HCT116 (cell line): Measurements from ENCODE around the gene TMEM132D. TPM values are rescaled to one million over a fixed set of nuclear protein-coding genes. Genes with fewer than 3 reads are reported as not detected.
"Not testable (repeated sequence)": the region's sequence is repeated elsewhere in the genome, so short reads cannot be mapped to it uniquely, and the experiment has no call there.

Source experiments
- ATAC-seq: fragments of 200-7000 bp; cut with Tn5 transposase; 2 replicates; pipeline ENCODE4 v1.9.1; 2020; ENCODE audit warnings: mild to moderate bottlenecking, moderate library complexity
- BruUV-seq: library from RNA; stranded (reverse); fragments of 400-500 nt; replicated peaks from 2 replicates; lab custom pipeline; 2021; lab: Mats Ljungman, UMichigan
- CTCF ChIA-PET: fragments of 300-600 bp; sonication (Branson Sonifier 250); formaldehyde crosslinking; loops from one replicate; lab custom pipeline; 2021; ENCODE audit warnings: antibody characterized with exemption; lab: Charles Lee
- POLR2A ChIA-PET: fragments of 300-600, 350-600 bp; sonication (Branson Sonifier 250); formaldehyde crosslinking; loops from one replicate; lab custom pipeline; 2021; ENCODE audit warnings: antibody characterized with exemption; lab: Charles Lee
- RAD21 ChIA-PET, 2 experiments: fragments of 300-600 bp; sonication (Branson Sonifier 250); formaldehyde crosslinking; loops; one replicate each; lab custom pipeline; 2023; ENCODE audit warnings: low total read pairs in 2 of 2; ENCODE audit not compliant: uncharacterized antibody in 2 of 2, unreplicated experiment in 2 of 2, low non-redundant PET in 1 of 2; lab: Charles Lee
- DNase-seq: peaks from one replicate; pipeline ENCODE4 v3.0.0-alpha.2; 2010; ENCODE audit warnings: low read depth, low spot score
- H2AFZ ChIP-seq: fragments of 200-600 bp; shearing (Covaris generic), sonication (generic); 2 replicates; pipeline ENCODE4 v1.6.1; 2017; ENCODE audit warnings: low read depth, mixed run types, mixed read lengths, antibody characterized with exemption, low read length; ENCODE audit not compliant: poor library complexity, severe bottlenecking
- H3K27ac ChIP-seq: 2 replicates; pipeline ENCODE4 v1.5.1; 2012; ENCODE audit warnings: low read depth, low read length
- H3K27me3 ChIP-seq: fragments of 200-600 bp; sonication (generic); 2 replicates; pipeline ENCODE4 v1.6.1; 2016; ENCODE audit warnings: mixed run types, low read length, mixed read lengths; ENCODE audit not compliant: insufficient read depth
- H3K36me3 ChIP-seq, 2 experiments: fragments of 200-500 bp in 1 of 2; fragments of 200-600 bp in 1 of 2; sonication (Bioruptor generic) in 1 of 2; sonication (generic) in 1 of 2; 2 replicates each; pipeline versions ENCODE4 v1.5.1 to v1.6.1; 2014 to 2016; ENCODE audit warnings: low read length in 2 of 2, inconsistent platforms in 1 of 2, mixed read lengths in 1 of 2, mixed run types in 1 of 2; ENCODE audit not compliant: insufficient read depth in 2 of 2, control insufficient read depth in 1 of 2
- H3K4me1 ChIP-seq, 2 experiments: fragments of 200-600 bp in 1 of 2; sonication (generic) in 1 of 2; 2 replicates each; pipeline versions ENCODE4 v1.5.1 to v1.6.1; 2012 to 2017; ENCODE audit warnings: low read length in 2 of 2, inconsistent platforms in 1 of 2, mild to moderate bottlenecking in 1 of 2, mixed read lengths in 1 of 2, mixed run types in 1 of 2, moderate library complexity in 1 of 2; ENCODE audit not compliant: insufficient read depth in 2 of 2, control insufficient read depth in 1 of 2
- H3K4me2 ChIP-seq: fragments of 200-600 bp; sonication (generic); 2 replicates; pipeline ENCODE4 v1.6.1; 2017; ENCODE audit warnings: mixed run types, low read length, mixed read lengths
- H3K4me3 ChIP-seq, 2 experiments: fragments of 200-600 bp in 1 of 2; sonication (generic) in 1 of 2; replicated peaks in 1 of 2; 2 replicates each; pipeline ENCODE4 v1.5.1; 2011 to 2016; ENCODE audit warnings: low read length in 2 of 2, control low read depth in 1 of 2, low read depth in 1 of 2, mild to moderate bottlenecking in 1 of 2, mixed read lengths in 1 of 2, mixed run types in 1 of 2
- H3K79me2 ChIP-seq: fragments of 200-600 bp; sonication (generic); 2 replicates; pipeline ENCODE4 v1.6.1; 2017; ENCODE audit warnings: mild to moderate bottlenecking, mixed run types, low read length, moderate library complexity, mixed read lengths; ENCODE audit not compliant: insufficient read depth
- H3K9ac ChIP-seq: fragments of 200-600 bp; sonication (generic); 2 replicates; pipeline ENCODE4 v1.6.1; 2016; ENCODE audit warnings: low read length, mixed read lengths
- H3K9me2 ChIP-seq: fragments of 200-600 bp; sonication (generic), shearing (Covaris generic); 2 replicates; pipeline ENCODE4 v1.6.1; 2017; ENCODE audit warnings: mixed run types, mild to moderate bottlenecking, moderate library complexity; ENCODE audit not compliant: insufficient read depth
- H3K9me3 ChIP-seq, 2 experiments: fragments of 200-500 bp in 1 of 2; fragments of 200-600 bp in 1 of 2; sonication (Bioruptor generic) in 1 of 2; sonication (generic) in 1 of 2; 2 replicates each; pipeline ENCODE4 v1.6.1; 2014 to 2017; ENCODE audit warnings: low read length in 2 of 2, mixed read lengths in 2 of 2, inconsistent platforms in 1 of 2, low read depth in 1 of 2, mild to moderate bottlenecking in 1 of 2, mixed run types in 1 of 2, moderate library complexity in 1 of 2; ENCODE audit not compliant: control insufficient read depth in 1 of 2, insufficient read depth in 1 of 2
- H4K20me1 ChIP-seq: fragments of 200-600 bp; sonication (generic), shearing (Covaris generic); 2 replicates; pipeline ENCODE4 v1.6.1; 2017; ENCODE audit warnings: mixed run types, mild to moderate bottlenecking, moderate library complexity; ENCODE audit not compliant: insufficient read depth
- CBX3 ChIP-seq: IDR thresholded peaks from 2 replicates; pipeline ENCODE4 v1.6.1; 2012; ENCODE audit warnings: low read depth
- EGR1 ChIP-seq: IDR thresholded peaks from 2 replicates; pipeline ENCODE4 v1.6.1; 2012; ENCODE audit warnings: low read depth
- FOSL1 ChIP-seq: IDR thresholded peaks from 2 replicates; pipeline ENCODE4 v1.6.1; 2012; ENCODE audit warnings: low read depth
- JUND ChIP-seq: IDR thresholded peaks from 2 replicates; pipeline ENCODE4 v1.6.1; 2012
- POLR2AphosphoS5 ChIP-seq: IDR thresholded peaks from 2 replicates; pipeline ENCODE4 v1.6.1; 2011; ENCODE audit warnings: mild to moderate bottlenecking, low read depth, low read length, moderate library complexity
- TCF7L2 ChIP-seq: IDR thresholded peaks from 2 replicates; pipeline ENCODE4 v1.7.0; 2011; ENCODE audit warnings: borderline replicate concordance, inconsistent platforms; ENCODE audit not compliant: insufficient read depth, insufficient read length; ENCODE audit errors: extremely low read depth
- YY1 ChIP-seq: IDR thresholded peaks from 2 replicates; pipeline ENCODE4 v1.6.1; 2011; ENCODE audit warnings: low read length, low read depth, moderate library complexity, mild to moderate bottlenecking; ENCODE audit not compliant: insufficient replicate concordance; ENCODE audit errors: extremely low read depth
- ZFX ChIP-seq: fragments of 450-650 bp; IDR thresholded peaks from 2 replicates; pipeline ENCODE4 v1.6.1; 2017
- intact Hi-C: fragments of 100-400 bp; cut with micrococcal nuclease; formaldehyde crosslinking; loops from 2 replicates; pipeline ENCODE4 v1.10.0; 2022
- total RNA-seq: library from RNA; stranded (reverse); gene quantifications from one replicate; pipeline ENCODE4 v1.2.1, GENCODE V29; 2021; ENCODE audit not compliant: unreplicated experiment
- TF ChIP-seq, protein P1 (sequence below), 3 experiments: fragments of 200-600 bp in 1 of 3; sonication (generic) in 1 of 3; IDR thresholded peaks in 2 of 3; conservative IDR thresholded peaks in 1 of 3; 2 replicates each; pipeline ENCODE4 v1.5.1; 2012 to 2017; ENCODE audit warnings: low read depth in 2 of 3, low read length in 2 of 3, antibody characterized with exemption in 1 of 3, borderline replicate concordance in 1 of 3, control low read depth in 1 of 3, mild to moderate bottlenecking in 1 of 3, mixed read lengths in 1 of 3, mixed run types in 1 of 3, moderate library complexity in 1 of 3; ENCODE audit not compliant: insufficient read depth in 1 of 3
- TF ChIP-seq, protein P2 (sequence below): IDR thresholded peaks from 2 replicates; pipeline ENCODE4 v1.6.1; 2012; ENCODE audit warnings: low read depth
- TF ChIP-seq, protein P3 (sequence below): IDR thresholded peaks from 2 replicates; pipeline ENCODE4 v1.6.1; 2012
- TF ChIP-seq, protein P4 (sequence below): IDR thresholded peaks from 2 replicates; pipeline ENCODE4 v1.6.1; 2012

TMEM132D gene
- total RNA-seq, 1 experiment from 2014 or later = not detected

DNA sequence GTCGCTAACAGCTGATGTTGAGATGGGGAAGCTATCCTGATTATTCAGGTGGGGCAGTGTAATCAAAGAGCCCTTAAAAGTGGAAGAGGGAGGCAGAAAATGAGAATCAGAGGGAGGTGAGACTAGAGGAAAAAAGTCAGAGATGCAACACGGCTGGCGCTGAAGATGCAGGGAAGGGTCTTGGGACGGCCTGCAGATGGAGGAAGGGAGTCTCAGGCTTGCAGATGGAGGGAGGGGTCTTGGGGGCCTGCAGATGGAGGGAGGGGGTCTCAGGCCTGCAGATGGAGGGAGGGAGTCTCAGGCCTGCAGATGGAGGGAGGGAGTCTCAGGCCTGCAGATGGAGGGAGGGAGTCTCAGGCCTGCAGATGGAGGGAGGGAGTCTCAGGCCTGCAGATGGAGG is 713.9 kb downstream of the TMEM132D start:
- peaks cover 13 to 14% of the 10 kb centered on the region in 2 experiments; a peak in 2 of 4 replicates for H3K9me3 ChIP-seq
- RAD21 ChIA-PET, H3K79me2 ChIP-seq, H3K9me2 ChIP-seq, H3K4me1 ChIP-seq, H3K27me3 ChIP-seq, H4K20me1 ChIP-seq, H3K27ac ChIP-seq, H3K4me3 ChIP-seq, ATAC-seq, CTCF ChIA-PET, BruUV-seq, H3K36me3 ChIP-seq, DNase-seq, H2AFZ ChIP-seq, H3K4me2 ChIP-seq, POLR2A ChIA-PET, H3K9ac ChIP-seq: not testable (repeated sequence)
- intact Hi-C loops = loop anchor here (10.0 kb wide), 1 partner anchor 1145 kb away; the partner anchor contains the start of gene PIWIL1

DNA sequence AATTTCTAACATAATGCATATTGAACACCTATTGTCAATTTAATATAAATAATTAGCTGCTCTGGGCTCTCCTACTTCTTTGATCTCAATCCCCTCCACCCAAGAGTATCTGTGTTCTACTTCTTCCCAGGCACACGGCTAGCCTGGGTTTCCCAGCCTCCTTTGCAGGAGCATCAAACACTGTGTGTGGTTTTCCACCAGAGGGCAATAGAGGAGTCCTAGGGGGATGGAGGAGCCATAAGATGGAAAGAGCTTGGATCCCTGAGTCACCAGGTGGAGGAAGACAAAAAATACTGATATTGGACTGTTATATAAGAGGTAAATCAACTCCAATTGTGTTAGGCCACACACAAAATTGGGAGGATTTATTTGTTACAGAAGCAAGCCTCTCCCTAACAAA is 716.9 kb downstream of the TMEM132D start:
- Histone ChIP-seq H3K27me3 (no peaks in the 10 kb centered on the region), H3K4me3 (no peak overlapping the region), H3K36me3 (no peaks in the 10 kb centered on the region), H3K79me2 (no peaks in the 10 kb centered on the region), H3K4me1 (no peaks in the 10 kb centered on the region), H3K9me2 (no peaks in the 10 kb centered on the region), H2AFZ (no peak overlapping the region), H3K9ac (no peak overlapping the region), H4K20me1 (no peaks in the 10 kb centered on the region), H3K9me3 (peaks cover 7 to 22% of the 10 kb centered on the region in 2 experiments; a peak in 2 of 4 replicates), H3K27ac (no peak overlapping the region), H3K4me2 (no peak overlapping the region)
- CTCF ChIA-PET = no interaction called here
- TF ChIP-seq POLR2AphosphoS5 = no peak
- TF ChIP-seq, protein P1, sequence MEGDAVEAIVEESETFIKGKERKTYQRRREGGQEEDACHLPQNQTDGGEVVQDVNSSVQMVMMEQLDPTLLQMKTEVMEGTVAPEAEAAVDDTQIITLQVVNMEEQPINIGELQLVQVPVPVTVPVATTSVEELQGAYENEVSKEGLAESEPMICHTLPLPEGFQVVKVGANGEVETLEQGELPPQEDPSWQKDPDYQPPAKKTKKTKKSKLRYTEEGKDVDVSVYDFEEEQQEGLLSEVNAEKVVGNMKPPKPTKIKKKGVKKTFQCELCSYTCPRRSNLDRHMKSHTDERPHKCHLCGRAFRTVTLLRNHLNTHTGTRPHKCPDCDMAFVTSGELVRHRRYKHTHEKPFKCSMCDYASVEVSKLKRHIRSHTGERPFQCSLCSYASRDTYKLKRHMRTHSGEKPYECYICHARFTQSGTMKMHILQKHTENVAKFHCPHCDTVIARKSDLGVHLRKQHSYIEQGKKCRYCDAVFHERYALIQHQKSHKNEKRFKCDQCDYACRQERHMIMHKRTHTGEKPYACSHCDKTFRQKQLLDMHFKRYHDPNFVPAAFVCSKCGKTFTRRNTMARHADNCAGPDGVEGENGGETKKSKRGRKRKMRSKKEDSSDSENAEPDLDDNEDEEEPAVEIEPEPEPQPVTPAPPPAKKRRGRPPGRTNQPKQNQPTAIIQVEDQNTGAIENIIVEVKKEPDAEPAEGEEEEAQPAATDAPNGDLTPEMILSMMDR (IDR thresholded peaks at IDR 0.05 in 2 of 3, conservative IDR thresholded peaks at IDR 0.05 in 1 of 3; ENCODE audit: borderline replicate concordance in 1 of 3, insufficient read depth in 1 of 3, low read depth in 2 of 3, low read length in 2 of 3) = no peak
- no peak for TF ChIP-seq TCF7L2
- TF ChIP-seq YY1 = no peak
- no peak for TF ChIP-seq ZFX
- no peak for TF ChIP-seq CBX3
- TF ChIP-seq, protein P2, sequence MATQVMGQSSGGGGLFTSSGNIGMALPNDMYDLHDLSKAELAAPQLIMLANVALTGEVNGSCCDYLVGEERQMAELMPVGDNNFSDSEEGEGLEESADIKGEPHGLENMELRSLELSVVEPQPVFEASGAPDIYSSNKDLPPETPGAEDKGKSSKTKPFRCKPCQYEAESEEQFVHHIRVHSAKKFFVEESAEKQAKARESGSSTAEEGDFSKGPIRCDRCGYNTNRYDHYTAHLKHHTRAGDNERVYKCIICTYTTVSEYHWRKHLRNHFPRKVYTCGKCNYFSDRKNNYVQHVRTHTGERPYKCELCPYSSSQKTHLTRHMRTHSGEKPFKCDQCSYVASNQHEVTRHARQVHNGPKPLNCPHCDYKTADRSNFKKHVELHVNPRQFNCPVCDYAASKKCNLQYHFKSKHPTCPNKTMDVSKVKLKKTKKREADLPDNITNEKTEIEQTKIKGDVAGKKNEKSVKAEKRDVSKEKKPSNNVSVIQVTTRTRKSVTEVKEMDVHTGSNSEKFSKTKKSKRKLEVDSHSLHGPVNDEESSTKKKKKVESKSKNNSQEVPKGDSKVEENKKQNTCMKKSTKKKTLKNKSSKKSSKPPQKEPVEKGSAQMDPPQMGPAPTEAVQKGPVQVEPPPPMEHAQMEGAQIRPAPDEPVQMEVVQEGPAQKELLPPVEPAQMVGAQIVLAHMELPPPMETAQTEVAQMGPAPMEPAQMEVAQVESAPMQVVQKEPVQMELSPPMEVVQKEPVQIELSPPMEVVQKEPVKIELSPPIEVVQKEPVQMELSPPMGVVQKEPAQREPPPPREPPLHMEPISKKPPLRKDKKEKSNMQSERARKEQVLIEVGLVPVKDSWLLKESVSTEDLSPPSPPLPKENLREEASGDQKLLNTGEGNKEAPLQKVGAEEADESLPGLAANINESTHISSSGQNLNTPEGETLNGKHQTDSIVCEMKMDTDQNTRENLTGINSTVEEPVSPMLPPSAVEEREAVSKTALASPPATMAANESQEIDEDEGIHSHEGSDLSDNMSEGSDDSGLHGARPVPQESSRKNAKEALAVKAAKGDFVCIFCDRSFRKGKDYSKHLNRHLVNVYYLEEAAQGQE = no peak
- TF ChIP-seq, protein P3, sequence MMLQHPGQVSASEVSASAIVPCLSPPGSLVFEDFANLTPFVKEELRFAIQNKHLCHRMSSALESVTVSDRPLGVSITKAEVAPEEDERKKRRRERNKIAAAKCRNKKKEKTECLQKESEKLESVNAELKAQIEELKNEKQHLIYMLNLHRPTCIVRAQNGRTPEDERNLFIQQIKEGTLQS = no peak
- TF ChIP-seq EGR1 = no peak
- TF ChIP-seq FOSL1 = no peak
- TF ChIP-seq, protein P4, sequence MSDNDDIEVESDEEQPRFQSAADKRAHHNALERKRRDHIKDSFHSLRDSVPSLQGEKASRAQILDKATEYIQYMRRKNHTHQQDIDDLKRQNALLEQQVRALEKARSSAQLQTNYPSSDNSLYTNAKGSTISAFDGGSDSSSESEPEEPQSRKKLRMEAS = no peak
- no peak for TF ChIP-seq JUND
- DNase-seq (no peak), ATAC-seq (no peak)
- RAD21 ChIA-PET = no interaction called here
- no TSS peak for BruUV-seq
- POLR2A ChIA-PET = no interaction called here
- intact Hi-C loops = no loop called here
